Kidney capillary endothelial cell (primary cell): ENCODE results near the gene PYDC1.
"Not testable (repeated sequence)": the region's sequence is repeated elsewhere in the genome, so short reads cannot be mapped to it uniquely, and the experiment has no call there.

Source experiments
- DNase-seq: peaks from one replicate; pipeline ENCODE4 v3.0.0-alpha.2; 2018; ENCODE audit warnings: low spot score

The PYDC1 gene

GRCh38 chr16:31221357-31222160, 4.6 kb upstream of the PYDC1 start:
- DNase-seq, result no peak

GRCh38 chr16:31219154-31219741, 2.3 kb upstream of the PYDC1 start:
- DNase-seq, result no peak

GRCh38 chr16:31217136-31217530, 198 bp upstream of the PYDC1 start:
- DNase-seq, result no peak

DNA sequence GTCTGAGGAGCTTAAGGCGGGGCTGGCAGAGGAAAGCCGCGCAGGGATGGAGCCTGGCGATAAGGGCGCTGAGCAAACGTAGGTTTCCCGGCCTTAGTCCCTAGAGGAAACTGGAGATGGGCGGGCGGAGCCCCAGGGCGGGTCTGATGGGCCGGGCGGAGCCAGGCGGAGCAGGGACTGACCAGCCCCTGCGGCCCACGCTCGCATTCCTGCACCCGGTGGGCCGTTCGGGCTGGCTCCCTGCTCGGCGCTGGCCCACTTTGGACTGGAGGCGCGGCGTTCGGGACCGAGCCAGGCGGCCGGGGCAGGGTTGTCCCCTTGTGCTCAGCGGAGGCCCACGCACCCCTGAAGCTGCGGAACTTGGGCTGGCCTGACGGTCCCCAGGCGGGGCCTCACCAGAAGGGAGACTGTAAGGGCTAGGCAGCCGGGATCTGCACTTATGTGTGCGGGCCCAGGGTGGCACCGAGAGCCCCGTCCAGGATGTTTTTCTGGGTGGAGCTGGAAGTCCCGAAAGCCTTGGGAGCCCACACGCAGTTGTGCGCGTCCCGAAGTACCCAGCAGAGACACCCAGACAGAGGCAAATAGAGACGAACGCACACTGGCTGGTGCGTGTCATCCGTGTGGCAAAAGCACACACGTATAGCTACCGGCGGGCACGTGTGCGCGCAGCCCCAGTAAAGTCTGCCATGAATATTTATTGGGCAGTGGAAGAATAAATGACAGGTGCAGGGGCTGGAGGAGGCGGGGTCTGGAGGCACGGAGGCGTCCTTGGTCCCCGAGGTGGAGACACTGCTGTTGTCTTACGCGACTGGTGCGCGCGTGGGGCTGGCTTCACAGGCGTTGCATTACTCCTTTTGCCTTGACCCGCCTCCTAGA, 1.4 kb downstream of the PYDC1 start:
- DNase-seq, result no peak

DNA sequence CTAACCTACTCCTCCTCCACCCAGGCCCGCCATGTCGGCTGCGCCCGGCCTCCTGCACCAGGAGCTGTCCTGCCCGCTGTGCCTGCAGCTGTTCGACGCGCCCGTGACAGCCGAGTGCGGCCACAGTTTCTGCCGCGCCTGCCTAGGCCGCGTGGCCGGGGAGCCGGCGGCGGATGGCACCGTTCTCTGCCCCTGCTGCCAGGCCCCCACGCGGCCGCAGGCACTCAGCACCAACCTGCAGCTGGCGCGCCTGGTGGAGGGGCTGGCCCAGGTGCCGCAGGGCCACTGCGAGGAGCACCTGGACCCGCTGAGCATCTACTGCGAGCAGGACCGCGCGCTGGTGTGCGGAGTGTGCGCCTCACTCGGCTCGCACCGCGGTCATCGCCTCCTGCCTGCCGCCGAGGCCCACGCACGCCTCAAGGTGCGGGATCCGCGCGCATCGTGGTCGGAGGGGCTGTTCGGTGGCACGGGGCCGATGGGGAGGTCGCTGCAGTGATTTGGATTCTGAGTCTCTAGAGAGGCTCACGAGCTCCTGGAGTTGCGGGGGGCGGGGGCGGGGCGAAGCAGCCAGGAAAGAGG, 2.1 kb downstream of the PYDC1 start:
- no peak for DNase-seq

DNA sequence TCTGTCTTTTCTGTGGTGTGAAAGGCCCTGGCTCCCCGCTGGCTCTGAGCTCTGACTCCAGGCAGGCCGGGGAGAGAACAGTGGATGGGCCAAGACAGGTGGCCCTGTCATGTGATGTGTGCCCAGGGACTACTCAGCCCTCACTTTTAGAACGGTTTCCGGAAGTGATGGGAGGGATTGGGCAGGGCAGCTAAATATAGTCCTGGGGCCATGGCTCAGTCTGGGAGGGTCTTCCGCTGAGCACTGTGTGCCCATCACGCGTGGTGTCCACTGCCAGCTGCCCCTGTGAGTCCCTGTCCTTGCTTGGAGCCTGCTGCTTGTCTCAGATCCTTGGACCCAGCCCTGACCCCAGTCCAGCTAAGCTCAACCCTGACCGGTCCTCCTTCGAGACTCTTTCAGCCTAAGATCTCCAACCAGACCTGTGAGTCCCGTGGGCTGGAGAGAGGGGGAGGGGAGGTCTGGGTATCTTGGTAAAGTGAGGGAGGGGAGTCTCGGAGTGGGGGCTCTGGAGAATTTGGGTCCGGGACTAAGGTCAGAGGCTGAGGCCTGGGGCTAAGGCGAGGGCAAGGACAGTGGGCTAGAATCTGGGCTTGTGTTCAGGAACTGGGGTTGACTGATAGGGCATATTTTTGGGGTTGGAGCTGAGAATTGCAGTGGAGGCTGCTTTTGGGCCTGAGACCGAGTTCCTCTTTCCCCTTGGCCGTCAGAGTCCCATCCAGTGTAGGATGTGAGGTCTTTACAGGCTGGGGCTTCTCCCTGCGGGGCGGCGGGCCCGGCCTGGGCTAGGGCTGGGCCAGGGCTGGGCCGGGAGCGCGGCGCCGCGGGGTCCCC, 2.8 kb downstream of the PYDC1 start, which contains the start of gene TRIM72:
Gene TRIM72 (plus strand): TSS at position 243 of the 831 bp plus-strand sequence. CDS start 620 bp downstream, outside the sequence.
- DNase-seq, result no peak

DNA sequence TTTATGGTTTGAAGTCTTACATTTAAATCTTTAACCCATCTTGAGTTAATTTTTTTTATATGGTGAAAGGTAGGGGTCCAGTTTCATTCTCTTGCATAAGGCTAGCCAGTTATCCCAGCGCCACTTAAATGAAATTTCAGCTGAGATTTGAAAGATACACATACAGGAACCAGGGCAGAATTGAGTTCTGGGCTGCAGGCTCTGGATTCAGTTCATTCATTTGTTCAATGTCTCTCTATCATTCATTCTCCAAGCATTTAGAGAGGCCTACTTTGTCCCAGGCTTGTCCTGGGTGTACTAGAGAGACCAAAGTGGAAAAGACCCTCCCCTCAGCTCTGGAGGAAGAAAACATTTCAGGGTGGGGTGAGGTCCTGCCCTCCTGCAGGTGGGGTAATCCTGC, 3.6 kb downstream of the PYDC1 start:
- no peak for DNase-seq

GRCh38 chr16:31206776-31207175, 10.2 kb downstream of the PYDC1 start:
- DNase-seq, result no peak

- no peak for DNase-seq
Observed at GRCh38 chr16:31204871-31205666, 11.9 kb downstream of the PYDC1 start.

GRCh38 chr16:31202414-31203375, 14.2 kb downstream of the PYDC1 start, which contains the start of gene PYCARD:
TSS of gene PYCARD (minus strand) at chr16:31202760. CDS start at chr16:31202690, 70 bp downstream.
- DNase-seq, result no peak

GRCh38 chr16:31201582-31202413, 15.1 kb downstream of the PYDC1 start:
- no peak for DNase-seq

DNA sequence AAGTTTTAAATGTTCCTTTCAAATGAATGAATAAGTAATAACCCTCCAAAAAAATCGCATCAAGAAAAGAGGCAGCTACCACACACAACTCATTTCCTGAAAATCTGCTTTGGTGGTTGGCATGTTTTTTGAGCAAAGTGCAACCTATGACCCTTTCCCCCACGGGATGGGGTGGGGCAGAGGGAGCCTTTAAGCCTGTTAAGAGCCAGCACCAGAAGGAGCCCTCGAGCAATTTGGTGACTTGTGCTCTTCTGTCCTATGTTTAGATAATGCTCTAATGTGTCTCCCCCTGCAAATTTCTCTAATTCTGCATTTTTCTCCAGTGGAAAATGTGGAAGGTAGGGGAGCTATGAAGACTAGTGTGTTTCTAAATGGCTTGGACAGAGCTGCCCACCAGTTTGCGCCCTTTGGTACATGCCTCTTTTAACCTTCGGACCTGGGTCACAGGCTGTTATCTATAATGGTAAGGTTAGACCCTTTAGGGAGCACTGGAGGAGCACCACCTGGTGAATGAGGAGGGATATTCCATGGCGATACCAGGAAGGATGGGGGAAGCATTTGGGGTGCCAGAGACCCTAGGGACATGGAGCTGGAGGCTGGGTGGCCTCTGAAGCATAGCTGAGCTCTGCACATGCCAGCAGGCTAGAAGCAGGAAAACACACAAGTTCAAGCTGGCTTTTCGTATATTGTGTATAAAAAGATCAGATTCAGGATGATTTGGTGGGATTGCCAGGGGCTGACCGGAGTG, 15.9 kb downstream of the PYDC1 start:
- DNase-seq, result no peak

- DNase-seq, result not testable (repeated sequence)
Observed at GRCh38 chr16:31200111-31200510, 16.8 kb downstream of the PYDC1 start.

- no peak for DNase-seq
Observed at GRCh38 chr16:31199430-31200041, 17.4 kb downstream of the PYDC1 start.

DNA sequence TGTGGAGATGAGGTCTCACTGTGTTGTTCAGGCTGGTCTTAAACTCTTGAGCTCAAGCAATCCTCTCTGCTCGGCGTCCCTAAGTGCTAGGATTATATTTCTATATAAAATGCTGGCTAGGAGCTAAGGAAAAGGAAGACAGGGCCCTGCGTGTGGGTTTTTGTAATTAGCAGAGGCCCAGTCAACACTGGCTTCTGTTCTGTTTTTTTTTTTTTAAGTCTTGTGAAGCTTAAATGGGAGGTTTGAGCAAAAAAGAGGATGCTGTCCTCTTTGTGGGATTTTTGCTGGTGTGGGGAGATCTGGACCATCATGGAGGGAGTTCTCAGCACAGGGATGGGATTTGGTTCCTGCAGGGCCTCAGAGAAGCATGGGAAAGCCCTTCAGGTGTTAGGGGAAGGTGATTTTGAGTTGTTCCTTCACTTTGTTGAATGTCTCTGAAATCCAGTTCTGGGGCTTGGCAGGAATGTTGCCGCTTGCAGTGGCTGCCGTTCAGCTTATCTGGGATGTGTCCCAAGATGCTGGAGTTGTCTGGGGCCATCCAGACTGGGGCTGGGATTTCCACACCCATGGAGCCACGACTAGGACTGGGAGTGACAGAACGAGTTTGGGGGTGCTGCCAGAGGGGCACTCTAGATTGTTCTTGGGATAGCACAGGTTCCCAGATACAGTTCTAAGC, 18.6 kb downstream of the PYDC1 start:
- no peak for DNase-seq

DNA sequence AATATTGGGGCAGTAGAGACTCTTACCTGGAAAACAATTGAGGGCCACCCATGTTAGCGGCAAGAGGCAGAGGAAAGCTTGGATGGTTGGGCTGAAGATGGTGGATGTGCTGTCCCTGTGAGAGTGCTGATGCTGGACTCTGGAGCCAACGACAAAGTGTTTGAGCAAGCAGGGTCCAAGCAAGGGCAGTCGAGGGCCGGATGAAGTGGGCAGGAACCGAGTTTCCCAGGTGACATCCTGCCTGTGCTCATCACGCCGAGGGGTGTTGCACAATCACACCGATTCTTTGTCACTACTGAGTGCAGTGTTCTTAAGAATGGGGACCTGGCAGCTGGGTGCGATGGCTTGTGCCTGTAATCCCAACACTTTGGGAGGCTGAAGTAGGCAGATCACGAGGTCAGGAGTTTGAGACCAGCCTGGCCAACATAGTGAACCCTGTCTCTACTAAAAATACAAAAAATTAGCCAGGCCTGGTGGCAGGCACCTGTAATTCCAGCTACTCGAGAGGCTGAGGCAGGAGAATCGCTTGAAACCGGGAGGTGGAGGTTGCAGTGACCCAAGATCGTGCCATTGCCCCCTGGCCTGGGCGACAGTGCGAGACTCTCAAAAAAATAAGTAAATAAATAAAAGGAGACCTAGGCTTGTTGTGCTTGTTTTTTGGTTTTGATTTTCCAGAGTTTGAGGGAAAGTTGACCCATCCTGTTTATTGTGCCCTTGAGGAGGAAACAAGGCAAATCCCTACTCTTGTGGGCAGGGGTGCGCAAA, 20.4 kb downstream of the PYDC1 start:
- no peak for DNase-seq
